Keratinocyte (primary cell): ENCODE results near the gene CPVL.

Source experiments
- EZH2 ChIP-seq: IDR thresholded peaks from one replicate; pipeline ENCODE4 v1.6.1; 2012; ENCODE audit warnings: inconsistent platforms, mild to moderate bottlenecking, low read length, moderate library complexity
- TF ChIP-seq, protein P1 (sequence below), 3 experiments: IDR thresholded peaks in 1 of 3; conservative IDR thresholded peaks in 1 of 3; optimal IDR thresholded peaks in 1 of 3; 2 replicates in 2 of 3; 3 replicates in 1 of 3; pipeline versions ENCODE3 to v1.5.1; 2011; ENCODE audit warnings: low read length in 3 of 3, mild to moderate bottlenecking in 3 of 3, moderate library complexity in 2 of 3, control low read depth in 1 of 3, inconsistent platforms in 1 of 3; ENCODE audit not compliant: insufficient read depth in 2 of 3; ENCODE audit errors: extremely low read depth in 1 of 3

GRCh38 chr7:29084832-29085231 lies 61.5 kb downstream of the CPVL start:
- TF ChIP-seq, protein P1, sequence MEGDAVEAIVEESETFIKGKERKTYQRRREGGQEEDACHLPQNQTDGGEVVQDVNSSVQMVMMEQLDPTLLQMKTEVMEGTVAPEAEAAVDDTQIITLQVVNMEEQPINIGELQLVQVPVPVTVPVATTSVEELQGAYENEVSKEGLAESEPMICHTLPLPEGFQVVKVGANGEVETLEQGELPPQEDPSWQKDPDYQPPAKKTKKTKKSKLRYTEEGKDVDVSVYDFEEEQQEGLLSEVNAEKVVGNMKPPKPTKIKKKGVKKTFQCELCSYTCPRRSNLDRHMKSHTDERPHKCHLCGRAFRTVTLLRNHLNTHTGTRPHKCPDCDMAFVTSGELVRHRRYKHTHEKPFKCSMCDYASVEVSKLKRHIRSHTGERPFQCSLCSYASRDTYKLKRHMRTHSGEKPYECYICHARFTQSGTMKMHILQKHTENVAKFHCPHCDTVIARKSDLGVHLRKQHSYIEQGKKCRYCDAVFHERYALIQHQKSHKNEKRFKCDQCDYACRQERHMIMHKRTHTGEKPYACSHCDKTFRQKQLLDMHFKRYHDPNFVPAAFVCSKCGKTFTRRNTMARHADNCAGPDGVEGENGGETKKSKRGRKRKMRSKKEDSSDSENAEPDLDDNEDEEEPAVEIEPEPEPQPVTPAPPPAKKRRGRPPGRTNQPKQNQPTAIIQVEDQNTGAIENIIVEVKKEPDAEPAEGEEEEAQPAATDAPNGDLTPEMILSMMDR (optimal IDR thresholded peaks at IDR 0.05 in 1 of 3, IDR thresholded peaks at IDR 0.05 in 1 of 3, conservative IDR thresholded peaks at IDR 0.05 in 1 of 3; ENCODE audit: extremely low read depth in 1 of 3, insufficient read depth in 2 of 3, low read length in 3 of 3) = no peak
- no peak for TF ChIP-seq EZH2
